ENCODE results near the gene EIF4G3.

GRCh38 chr1:20770314-20771087 is 406.2 kb downstream of the EIF4G3 start:
- TF ChIP-seq, protein P1, sequence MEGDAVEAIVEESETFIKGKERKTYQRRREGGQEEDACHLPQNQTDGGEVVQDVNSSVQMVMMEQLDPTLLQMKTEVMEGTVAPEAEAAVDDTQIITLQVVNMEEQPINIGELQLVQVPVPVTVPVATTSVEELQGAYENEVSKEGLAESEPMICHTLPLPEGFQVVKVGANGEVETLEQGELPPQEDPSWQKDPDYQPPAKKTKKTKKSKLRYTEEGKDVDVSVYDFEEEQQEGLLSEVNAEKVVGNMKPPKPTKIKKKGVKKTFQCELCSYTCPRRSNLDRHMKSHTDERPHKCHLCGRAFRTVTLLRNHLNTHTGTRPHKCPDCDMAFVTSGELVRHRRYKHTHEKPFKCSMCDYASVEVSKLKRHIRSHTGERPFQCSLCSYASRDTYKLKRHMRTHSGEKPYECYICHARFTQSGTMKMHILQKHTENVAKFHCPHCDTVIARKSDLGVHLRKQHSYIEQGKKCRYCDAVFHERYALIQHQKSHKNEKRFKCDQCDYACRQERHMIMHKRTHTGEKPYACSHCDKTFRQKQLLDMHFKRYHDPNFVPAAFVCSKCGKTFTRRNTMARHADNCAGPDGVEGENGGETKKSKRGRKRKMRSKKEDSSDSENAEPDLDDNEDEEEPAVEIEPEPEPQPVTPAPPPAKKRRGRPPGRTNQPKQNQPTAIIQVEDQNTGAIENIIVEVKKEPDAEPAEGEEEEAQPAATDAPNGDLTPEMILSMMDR (conservative IDR thresholded peaks at IDR 0.05; ENCODE audit: low read depth, low read length), result no peak
- TF ChIP-seq EZH2 (IDR thresholded peaks at IDR 0.05; ENCODE audit: borderline replicate concordance, low read depth, low read length, poor library complexity, severe bottlenecking), result no peak

Measured in A673 (cell line).